ENCODE data around the gene NRAP. TPM values are rescaled to one million over a fixed set of nuclear protein-coding genes. Genes with fewer than 3 reads are reported as not detected.

NRAP gene
- total RNA-seq, 3 donors from 2014 or later = not detected

DNA sequence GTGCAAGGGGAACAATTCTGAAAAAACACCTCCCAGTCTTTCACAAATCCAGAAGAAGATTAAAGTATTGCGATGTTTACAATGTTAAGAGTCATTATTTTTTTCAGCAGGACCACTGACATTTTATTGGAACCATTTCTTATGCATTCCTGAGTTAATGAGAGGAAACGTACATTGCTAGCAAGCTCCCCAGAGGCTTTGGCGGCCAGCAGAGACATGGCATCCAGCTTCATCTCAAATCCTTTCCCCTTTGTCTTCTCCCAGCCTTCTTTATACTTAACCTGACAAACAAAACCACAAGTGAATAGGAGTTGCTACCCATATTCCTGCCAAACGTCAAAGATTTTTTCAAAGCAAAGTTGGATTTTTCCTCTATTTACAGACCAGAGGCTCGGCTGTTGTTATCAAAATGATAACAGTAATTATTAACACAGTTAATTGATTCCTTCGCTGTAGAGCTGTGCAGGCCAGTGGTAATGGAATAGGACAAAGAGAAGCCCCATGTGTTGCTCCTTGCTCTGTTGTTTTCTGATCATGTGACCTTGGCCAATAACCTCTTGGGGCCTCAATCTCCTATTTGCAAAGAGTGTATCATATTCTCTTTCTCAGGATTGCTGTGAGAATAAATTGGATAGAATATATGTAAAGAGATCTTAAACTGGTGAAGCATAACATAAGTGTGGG is 32.0 kb downstream of the NRAP start:
- DNase-seq (no peak), ATAC-seq (no peak)
- Mint-ChIP-seq H3K4me3 (no peak overlapping the region), H3K4me1 (ENCODE audit: low read depth) (no peaks in the 10 kb centered on the region), H3K27me3 (ENCODE audit: low read depth) (peaks cover 18% of the 10 kb centered on the region), H3K9me3 (no peaks in the 10 kb centered on the region), H3K36me3 (ENCODE audit: insufficient read depth) (no peaks in the 10 kb centered on the region)

DNA sequence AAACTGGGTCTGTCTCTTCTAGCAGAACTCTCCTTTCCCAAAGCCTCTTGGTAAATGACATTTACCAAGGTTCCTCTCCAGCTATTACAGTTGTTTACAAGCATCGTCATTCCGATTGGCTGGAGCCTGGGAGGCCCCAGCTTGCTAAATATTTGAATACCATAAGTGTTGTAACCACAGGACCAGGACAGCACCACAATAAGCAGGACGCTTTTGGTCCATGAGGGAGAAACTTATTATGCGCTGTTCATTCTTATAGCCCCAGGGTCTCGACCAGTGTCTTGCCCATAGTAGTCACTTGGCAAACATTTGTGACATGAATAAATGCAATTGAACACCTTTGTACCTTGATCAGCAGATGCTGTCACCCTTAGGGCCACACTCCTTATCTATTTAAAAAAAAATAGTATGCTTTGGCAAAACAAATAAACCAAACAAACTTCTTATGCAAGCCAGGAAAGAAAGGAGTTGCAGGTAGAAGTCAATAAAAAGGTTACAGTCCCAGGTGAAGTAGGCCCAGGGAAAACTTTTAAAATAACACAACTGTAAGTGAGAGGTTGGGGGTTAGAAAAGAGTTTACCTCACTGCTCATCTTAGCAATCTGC is 32.8 kb downstream of the NRAP start:
- ATAC-seq (no peak), DNase-seq (no peak)
- no peaks in the 10 kb centered on the region for H3K9me3 Mint-ChIP-seq
- no peaks in the 10 kb centered on the region for H3K4me1 Mint-ChIP-seq (ENCODE audit: low read depth)
- no peak overlapping the region for H3K4me3 Mint-ChIP-seq
- H3K27me3 Mint-ChIP-seq (ENCODE audit: low read depth) = peaks cover 14% of the 10 kb centered on the region
- H3K36me3 Mint-ChIP-seq (ENCODE audit: insufficient read depth) = no peaks in the 10 kb centered on the region

DNA sequence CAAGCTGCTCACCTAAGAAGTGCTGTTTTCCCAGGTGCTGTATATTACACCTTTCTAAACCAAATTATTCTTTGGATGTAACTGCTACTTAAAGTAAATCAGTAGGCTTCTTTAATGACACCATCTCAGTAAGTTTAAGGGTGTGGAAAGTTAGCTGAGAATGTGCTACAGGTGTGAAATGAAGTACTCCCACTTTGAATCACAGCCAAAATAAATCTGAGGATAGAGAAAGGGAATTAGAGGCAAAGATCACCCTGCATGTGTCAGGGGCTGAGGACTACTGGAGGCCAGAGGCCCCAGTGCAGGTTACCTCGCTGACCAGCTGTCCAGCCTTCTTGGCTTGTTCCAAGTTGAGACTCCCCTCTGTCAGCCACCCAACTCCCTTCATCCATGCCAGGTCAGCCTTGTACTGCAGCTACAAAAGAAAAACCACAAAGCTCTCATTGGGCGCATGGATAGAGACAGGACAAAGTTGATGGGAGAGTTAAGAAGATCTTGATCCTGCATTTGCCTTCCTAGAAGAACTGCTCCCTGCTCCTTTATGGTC is 35.2 kb downstream of the NRAP start:
- Mint-ChIP-seq H3K4me3 (no peak overlapping the region), H3K4me1 (ENCODE audit: low read depth) (no peaks in the 10 kb centered on the region), H3K36me3 (ENCODE audit: insufficient read depth) (no peaks in the 10 kb centered on the region), H3K27me3 (ENCODE audit: low read depth) (peaks cover 21% of the 10 kb centered on the region), H3K9me3 (no peaks in the 10 kb centered on the region)
- no peak for ATAC-seq
- DNase-seq = no peak

DNA sequence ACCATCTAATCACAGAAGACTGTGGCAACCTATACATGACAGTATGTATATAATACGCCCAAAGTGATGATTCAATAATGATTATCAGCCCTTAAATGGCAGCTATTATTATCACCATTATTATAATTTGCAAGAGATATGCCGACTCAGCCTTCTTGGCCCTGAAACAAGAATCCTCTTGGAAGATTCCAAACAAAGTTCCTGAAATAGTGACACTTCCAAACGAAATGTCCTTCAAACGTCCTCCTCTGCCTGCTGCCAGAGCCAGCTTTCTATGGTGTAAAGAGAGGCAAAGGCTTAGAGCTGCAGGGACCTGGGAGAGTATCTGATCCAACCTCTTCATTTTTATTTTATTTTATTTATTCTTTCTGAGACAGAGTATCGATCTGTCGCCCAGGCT is 36.0 kb downstream of the NRAP start:
- Mint-ChIP-seq H3K36me3 (ENCODE audit: insufficient read depth) (no peaks in the 10 kb centered on the region), H3K9me3 (no peaks in the 10 kb centered on the region), H3K4me3 (no peak overlapping the region), H3K27me3 (ENCODE audit: low read depth) (peaks cover 23% of the 10 kb centered on the region), H3K4me1 (ENCODE audit: low read depth) (no peaks in the 10 kb centered on the region)
- ATAC-seq = no peak
- no peak for DNase-seq

DNA sequence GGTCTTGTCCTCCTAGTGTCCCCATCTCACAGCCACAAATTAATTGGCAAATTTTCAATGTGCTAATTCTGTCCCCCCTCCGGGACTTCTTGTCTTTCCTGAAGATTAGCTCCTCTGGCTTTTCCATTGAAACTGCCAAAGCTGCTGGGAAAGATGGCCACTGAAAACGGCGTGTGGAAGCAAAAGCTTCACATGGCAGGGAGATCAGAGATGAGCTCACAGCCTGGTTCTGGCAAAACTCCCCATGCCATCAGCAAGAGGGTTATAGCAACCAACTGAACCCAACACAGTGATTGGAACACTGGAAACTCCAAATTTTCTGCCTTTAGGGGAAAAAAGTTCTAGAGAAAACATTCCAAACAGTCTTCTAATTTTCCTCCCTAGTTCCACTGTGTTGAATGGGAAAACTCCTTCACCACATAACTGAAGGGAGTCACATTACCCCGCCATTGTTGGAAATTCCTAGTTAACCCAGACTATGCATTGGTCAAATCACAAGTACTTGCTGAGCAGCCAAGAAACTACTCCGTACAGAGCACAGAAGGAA is 37.0 kb downstream of the NRAP start:
- H3K36me3 Mint-ChIP-seq (ENCODE audit: insufficient read depth) = no peaks in the 10 kb centered on the region
- DNase-seq = no peak
- H3K4me3 Mint-ChIP-seq = no peak overlapping the region
- no peaks in the 10 kb centered on the region for H3K4me1 Mint-ChIP-seq (ENCODE audit: low read depth)
- H3K9me3 Mint-ChIP-seq = no peaks in the 10 kb centered on the region
- peaks cover 20% of the 10 kb centered on the region for H3K27me3 Mint-ChIP-seq (ENCODE audit: low read depth)
- ATAC-seq = no peak

DNA sequence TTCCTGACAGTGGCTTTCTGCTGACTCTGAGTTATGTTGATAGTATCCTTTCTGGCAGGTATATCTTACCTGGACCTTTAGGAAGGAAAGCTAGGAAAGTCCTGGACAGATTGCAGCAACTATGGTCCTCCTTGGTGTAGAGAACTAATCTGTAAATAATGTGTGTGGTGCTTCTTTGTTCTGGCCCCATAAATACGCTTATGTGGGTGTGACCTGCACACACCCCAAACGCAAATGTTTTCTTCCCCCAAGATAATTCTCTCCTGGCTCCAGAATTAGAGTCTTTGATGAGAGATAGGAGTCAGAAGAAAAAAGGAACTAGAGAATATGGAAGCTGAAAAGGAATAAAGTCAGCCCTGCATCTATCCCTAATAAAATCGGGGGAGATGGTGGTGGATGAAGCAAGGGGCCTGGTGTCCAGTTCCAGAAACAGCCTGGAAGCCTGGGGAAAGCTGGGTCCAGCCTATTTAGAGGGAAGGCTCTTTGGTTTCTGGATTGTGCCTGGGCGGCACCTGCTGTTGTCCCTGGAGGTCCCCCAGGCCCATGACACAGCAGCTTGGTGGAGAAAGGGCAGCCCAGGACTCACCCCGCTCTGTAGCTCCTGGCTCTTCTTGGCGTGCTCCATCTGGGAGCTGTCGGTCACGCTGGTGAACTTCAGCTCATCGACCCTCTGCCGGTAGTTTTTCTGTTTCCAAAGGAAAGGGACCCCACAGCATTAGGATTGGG is 38.2 kb downstream of the NRAP start:
- no peak for DNase-seq
- Mint-ChIP-seq H3K9me3 (no peaks in the 10 kb centered on the region), H3K36me3 (ENCODE audit: insufficient read depth) (no peaks in the 10 kb centered on the region), H3K4me1 (ENCODE audit: low read depth) (no peaks in the 10 kb centered on the region), H3K27me3 (ENCODE audit: low read depth) (peaks cover 26% of the 10 kb centered on the region), H3K4me3 (no peak overlapping the region)
- no peak for ATAC-seq

DNA sequence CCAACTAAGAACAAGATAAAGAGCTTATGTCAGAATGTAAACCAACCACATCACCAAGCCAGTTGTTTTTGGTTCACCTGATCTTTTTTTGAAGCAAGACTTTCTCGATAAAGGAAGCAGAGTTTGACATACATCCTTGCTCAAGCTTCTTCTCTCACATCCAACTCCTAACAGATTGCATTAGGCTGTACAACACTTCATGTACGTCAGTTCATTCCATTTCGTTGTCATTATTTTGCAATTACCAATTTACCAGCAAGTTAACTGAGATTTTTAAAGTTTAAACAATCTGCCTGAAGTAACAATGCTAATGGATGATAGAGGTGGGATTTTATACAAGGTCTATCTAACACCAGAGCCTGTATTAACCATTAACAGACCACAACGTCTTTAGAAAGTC is 41.0 kb downstream of the NRAP start:
- H3K4me1 Mint-ChIP-seq (ENCODE audit: low read depth) = no peaks in the 10 kb centered on the region
- no peaks in the 10 kb centered on the region for H3K9me3 Mint-ChIP-seq
- H3K27me3 Mint-ChIP-seq (ENCODE audit: low read depth) = peaks cover 31% of the 10 kb centered on the region
- DNase-seq = no peak
- no peak overlapping the region for H3K4me3 Mint-ChIP-seq
- no peaks in the 10 kb centered on the region for H3K36me3 Mint-ChIP-seq (ENCODE audit: insufficient read depth)
- no peak for ATAC-seq

DNA sequence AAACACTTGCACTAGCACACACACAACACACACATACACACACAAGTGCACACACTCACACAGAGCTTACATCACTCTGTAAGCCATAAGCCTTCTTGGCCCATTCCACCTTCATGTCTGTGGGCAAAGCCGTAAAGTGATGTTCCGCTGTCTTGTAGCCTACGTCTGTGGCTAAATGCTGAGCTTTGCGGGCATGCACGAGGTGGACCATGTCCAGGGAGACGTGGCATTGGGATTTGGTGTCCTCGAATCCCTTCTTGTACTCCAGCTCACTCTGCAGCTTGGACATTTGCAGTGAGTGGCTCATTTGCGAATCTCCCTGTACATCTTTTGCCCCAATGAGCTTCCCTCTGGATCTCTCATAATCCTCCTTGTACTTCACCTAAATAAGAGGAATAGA is 42.0 kb downstream of the NRAP start:
- H3K27me3 Mint-ChIP-seq (ENCODE audit: low read depth) = peaks cover 33% of the 10 kb centered on the region
- no peak overlapping the region for H3K4me3 Mint-ChIP-seq
- DNase-seq (no peak), ATAC-seq (no peak)
- H3K36me3 Mint-ChIP-seq (ENCODE audit: insufficient read depth) = no peaks in the 10 kb centered on the region
- no peaks in the 10 kb centered on the region for H3K4me1 Mint-ChIP-seq (ENCODE audit: low read depth)
- no peaks in the 10 kb centered on the region for H3K9me3 Mint-ChIP-seq

DNA sequence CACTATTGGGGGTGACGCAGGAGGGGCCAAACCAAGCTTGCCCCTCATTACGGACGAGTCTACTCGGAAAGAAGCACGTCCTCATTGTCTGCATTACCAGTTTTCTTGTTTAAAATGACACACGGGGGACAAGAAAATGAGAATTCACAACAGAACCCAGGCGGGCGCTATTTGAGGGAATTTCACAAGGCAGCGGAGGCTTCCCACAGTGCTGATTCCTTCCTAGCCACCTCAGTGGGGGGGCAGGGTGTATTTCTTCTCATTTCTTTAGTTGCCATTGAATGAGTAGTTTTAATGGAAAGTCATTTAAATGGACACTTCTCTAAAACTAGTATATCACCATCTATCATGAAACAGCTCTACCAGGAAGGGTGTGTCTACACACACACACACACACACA is 42.9 kb downstream of the NRAP start:
- Mint-ChIP-seq H3K27me3 (ENCODE audit: low read depth) (peaks cover 38% of the 10 kb centered on the region), H3K4me3 (no peak overlapping the region)

DNA sequence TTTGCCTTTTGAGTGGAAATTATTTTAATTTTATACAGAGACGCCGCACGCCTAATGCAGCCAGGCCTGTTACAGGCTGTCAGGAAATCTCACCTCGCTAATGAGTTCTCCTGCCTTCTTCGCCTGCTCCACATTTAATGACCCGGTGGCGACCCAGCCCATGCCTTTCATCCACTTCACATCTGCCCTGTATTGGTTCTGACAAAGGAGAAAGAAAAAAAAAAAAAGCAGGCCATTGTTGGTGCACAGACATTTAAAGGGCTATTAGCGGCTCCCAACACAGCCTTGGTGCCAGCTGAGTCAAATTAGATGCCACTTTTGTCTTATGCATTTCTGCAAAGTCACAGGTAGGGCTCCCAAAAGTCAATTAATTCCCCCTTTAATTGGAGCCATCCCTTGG is 43.3 kb downstream of the NRAP start:
- Mint-ChIP-seq H3K4me1 (ENCODE audit: low read depth) (no peaks in the 10 kb centered on the region), H3K4me3 (no peak overlapping the region), H3K9me3 (no peaks in the 10 kb centered on the region), H3K36me3 (ENCODE audit: insufficient read depth) (no peaks in the 10 kb centered on the region), H3K27me3 (ENCODE audit: low read depth) (peaks cover 38% of the 10 kb centered on the region)
- DNase-seq (no peak), ATAC-seq (no peak)

More for the DNA sequence above, 42.9 kb downstream of the NRAP start:
- ATAC-seq = no peak
- Mint-ChIP-seq H3K4me1 (ENCODE audit: low read depth) (no peaks in the 10 kb centered on the region), H3K36me3 (ENCODE audit: insufficient read depth) (no peaks in the 10 kb centered on the region), H3K9me3 (no peaks in the 10 kb centered on the region)
- no peak for DNase-seq

DNA sequence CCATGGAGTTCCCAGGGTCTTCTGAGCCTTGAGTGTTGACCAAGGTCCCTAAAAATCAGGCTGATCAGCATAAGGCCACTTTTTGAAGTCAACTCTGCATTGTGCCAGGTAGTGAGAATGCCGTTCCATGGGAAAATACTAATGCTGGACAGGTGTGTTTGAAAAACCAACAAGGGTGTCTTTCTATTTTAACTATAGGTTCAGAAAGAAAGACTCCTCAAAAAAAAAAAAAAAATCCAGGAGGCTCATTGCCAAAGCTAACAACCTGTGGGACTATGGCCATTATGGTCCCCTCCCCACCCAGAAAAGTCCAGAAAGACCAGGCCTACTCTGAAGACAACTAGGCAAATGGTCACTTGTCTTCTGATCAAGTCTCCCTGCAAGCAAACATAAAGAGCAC is 44.4 kb downstream of the NRAP start:
- no peak overlapping the region for H3K4me3 Mint-ChIP-seq
- no peaks in the 10 kb centered on the region for H3K36me3 Mint-ChIP-seq (ENCODE audit: insufficient read depth)
- no peak for ATAC-seq
- peaks cover 37% of the 10 kb centered on the region for H3K27me3 Mint-ChIP-seq (ENCODE audit: low read depth)
- no peaks in the 10 kb centered on the region for H3K4me1 Mint-ChIP-seq (ENCODE audit: low read depth)
- no peaks in the 10 kb centered on the region for H3K9me3 Mint-ChIP-seq
- DNase-seq = no peak

DNA sequence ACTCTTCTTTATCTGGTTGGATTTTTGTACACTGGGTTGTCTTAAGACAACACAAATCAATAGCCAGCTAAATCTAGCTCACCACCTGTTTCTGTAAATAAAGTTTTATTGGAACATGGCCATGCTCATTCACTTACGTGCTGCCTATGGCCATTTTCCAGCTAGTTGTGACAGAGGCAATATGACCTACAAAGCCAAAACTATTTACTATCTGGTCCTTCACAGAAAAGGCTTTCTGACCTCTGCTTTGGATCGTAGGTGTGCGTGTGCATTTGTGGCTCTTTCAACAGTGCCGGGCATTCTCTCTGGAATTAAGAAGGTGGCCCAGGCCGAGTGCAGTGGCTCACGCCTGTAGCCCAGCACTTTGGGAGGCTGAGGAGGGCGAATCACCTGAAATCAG is 45.5 kb downstream of the NRAP start:
- H3K36me3 Mint-ChIP-seq (ENCODE audit: insufficient read depth) = no peaks in the 10 kb centered on the region
- ATAC-seq (no peak), DNase-seq (no peak)
- H3K27me3 Mint-ChIP-seq (ENCODE audit: low read depth) = peaks cover 34% of the 10 kb centered on the region
- no peaks in the 10 kb centered on the region for H3K9me3 Mint-ChIP-seq
- H3K4me1 Mint-ChIP-seq (ENCODE audit: low read depth) = no peaks in the 10 kb centered on the region
- H3K4me3 Mint-ChIP-seq = no peak overlapping the region

DNA sequence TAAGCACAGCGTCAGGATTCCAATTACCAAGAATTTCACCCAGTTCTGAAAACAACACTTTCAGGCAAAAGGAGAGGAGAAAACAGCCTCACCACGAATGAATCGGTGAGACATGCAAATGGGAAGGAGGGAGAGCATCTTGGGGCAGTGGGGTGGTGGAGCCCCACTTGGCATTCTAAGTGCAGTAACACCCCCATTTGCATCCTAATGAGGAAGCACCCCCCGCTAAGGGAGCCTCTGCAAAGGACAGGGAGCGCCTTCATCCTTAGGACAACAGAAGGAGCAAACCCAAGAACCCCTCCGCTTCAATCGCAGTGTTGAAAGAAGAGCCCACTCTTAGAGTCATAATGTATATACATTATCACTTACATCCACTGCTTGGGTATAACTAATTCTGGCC is 46.8 kb downstream of the NRAP start:
- ATAC-seq (no peak), DNase-seq (no peak)
- Mint-ChIP-seq H3K36me3 (ENCODE audit: insufficient read depth) (no peaks in the 10 kb centered on the region), H3K9me3 (no peaks in the 10 kb centered on the region), H3K4me1 (ENCODE audit: low read depth) (no peaks in the 10 kb centered on the region), H3K4me3 (no peak overlapping the region), H3K27me3 (ENCODE audit: low read depth) (peaks cover 37% of the 10 kb centered on the region)

DNA sequence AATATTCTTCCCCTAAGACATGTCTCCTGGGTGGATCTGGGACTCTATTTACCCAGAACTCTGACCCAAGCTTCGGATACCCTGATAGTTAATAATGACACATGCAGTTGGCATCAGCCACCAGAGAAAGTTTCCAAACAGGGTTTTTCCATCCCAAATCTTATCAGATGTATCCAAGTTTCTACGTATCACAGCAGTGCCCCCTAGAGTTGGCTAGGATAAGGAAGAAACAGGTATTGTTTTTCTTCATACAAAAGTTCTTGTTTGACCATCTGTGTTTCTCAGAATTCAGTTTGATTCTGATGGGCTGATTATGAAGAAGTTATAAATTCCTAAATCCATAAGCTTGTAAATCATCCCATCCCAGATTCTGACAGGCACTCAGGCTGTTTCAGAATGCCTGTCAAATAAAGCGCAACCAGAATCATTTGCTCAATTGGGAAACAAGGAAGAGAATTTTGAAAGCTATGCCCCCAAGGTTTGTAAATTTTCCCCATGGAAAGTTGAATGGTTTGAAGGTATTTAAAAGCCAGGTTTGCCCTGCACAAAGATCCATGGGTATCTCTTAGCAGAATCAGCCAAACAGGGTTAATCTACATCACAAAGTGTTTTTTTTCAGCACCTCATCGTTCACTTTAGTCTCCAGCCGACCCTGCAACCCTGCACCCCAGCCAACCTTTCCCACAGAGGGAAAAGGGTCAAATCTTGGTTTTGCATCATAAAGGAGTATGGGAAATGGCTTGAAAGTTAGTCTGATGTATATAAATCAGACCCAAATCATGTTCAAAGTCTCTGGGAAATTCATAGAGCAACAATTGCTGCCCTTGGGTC is 47.4 kb downstream of the NRAP start:
- DNase-seq (no peak), ATAC-seq (no peak)
- Mint-ChIP-seq H3K36me3 (ENCODE audit: insufficient read depth) (no peaks in the 10 kb centered on the region), H3K4me3 (no peak overlapping the region), H3K27me3 (ENCODE audit: low read depth) (peaks cover 37% of the 10 kb centered on the region), H3K9me3 (no peaks in the 10 kb centered on the region), H3K4me1 (ENCODE audit: low read depth) (no peaks in the 10 kb centered on the region)
